ENCODE results near the gene ENTPD2. TPM values are rescaled to one million over a fixed set of nuclear protein-coding genes. Genes with fewer than 3 reads are reported as not detected.

Gene ENTPD2
- total RNA-seq, 1 experiment from 2014 or later = 9.0 TPM

- CTCF ChIA-PET = interaction anchor here (0.7 to 0.8 kb wide), 2 partner anchors 14 to 172 kb away, joined by 3 read pairs; partner anchors contain the start of gene CYSRT1
- no peak overlapping the region; the same call in 1 of the 2 replicates for H2AFZ ChIP-seq
- intact Hi-C loops (cut with micrococcal nuclease; ENCODE audit: unreplicated experiment) = no loop called here
- no peaks in the 10 kb centered on the region for H4K20me1 ChIP-seq (ENCODE audit: insufficient read depth)
- TF ChIP-seq CTCF (conservative IDR thresholded peaks at IDR 0.05) (no peak), EZH2 (IDR thresholded peaks at IDR 0.05; ENCODE audit: low read depth) (no peak)
- H3K79me2 ChIP-seq (ENCODE audit: low read depth) = no peaks in the 10 kb centered on the region
- H3K4me3 ChIP-seq = peak overlapping the region; percentile 62; the same call in 1 of the 2 replicates
- POLR2A ChIA-PET (ENCODE audit: unreplicated experiment) = interaction anchor here (0.7 kb wide), 1 partner anchor 371 kb away, joined by 3 read pairs; no protein-coding TSS in a partner anchor
- H3K9me3 ChIP-seq (ENCODE audit: insufficient read depth, low read depth) = no peaks in the 10 kb centered on the region
- BruUV-seq (replicated peaks) = no TSS peak
- peaks cover 6% of the 10 kb centered on the region for H3K27me3 ChIP-seq (ENCODE audit: insufficient read depth, low read depth)
- peak overlapping the region; percentile 84 for H3K4me2 ChIP-seq
- H3K9me2 ChIP-seq (ENCODE audit: insufficient read depth) = no peaks in the 10 kb centered on the region
- H3K4me1 ChIP-seq (replicated peaks; ENCODE audit: insufficient read depth) = no peaks in the 10 kb centered on the region
- H3F3A ChIP-seq (ENCODE audit: insufficient read depth, low read depth) = peaks cover under 1% of the 10 kb centered on the region; the same call in 1 of the 2 replicates
- no peaks in the 10 kb centered on the region for H3K36me3 ChIP-seq (ENCODE audit: low read depth)
- peak in 1 of 2 experiments; percentile 13 for DNase-seq
- no peak overlapping the region for H3K27ac ChIP-seq
Observed at GRCh38 chr9:137052998-137053943, 590 bp downstream of the ENTPD2 start.

GRCh38 chr9:137052293-137052692 is 1.6 kb downstream of the ENTPD2 start:
- Histone ChIP-seq H3K9me3 (ENCODE audit: insufficient read depth, low read depth) (no peaks in the 10 kb centered on the region), H3K79me2 (ENCODE audit: low read depth) (no peaks in the 10 kb centered on the region), H3K4me1 (replicated peaks; ENCODE audit: insufficient read depth) (no peaks in the 10 kb centered on the region), H3K4me2 (no peak overlapping the region), H3F3A (ENCODE audit: insufficient read depth, low read depth) (peaks cover 6% of the 10 kb centered on the region; the same call in 1 of the 2 replicates), H3K27me3 (ENCODE audit: insufficient read depth, low read depth) (peaks cover 6% of the 10 kb centered on the region), H3K36me3 (ENCODE audit: low read depth) (no peaks in the 10 kb centered on the region), H3K4me3 (no peak overlapping the region), H4K20me1 (ENCODE audit: insufficient read depth) (0 out of 2 replicates have a peak, but pooled peaks cover under 1% of the 10 kb centered on the region), H3K27ac (no peak overlapping the region), H3K9me2 (ENCODE audit: insufficient read depth) (no peaks in the 10 kb centered on the region), H2AFZ (no peak overlapping the region)
- intact Hi-C loops (cut with micrococcal nuclease; ENCODE audit: unreplicated experiment) = no loop called here
- POLR2A ChIA-PET (ENCODE audit: unreplicated experiment) = no interaction called here
- no peak for DNase-seq
- BruUV-seq (replicated peaks) = no TSS peak
- TF ChIP-seq EZH2 (IDR thresholded peaks at IDR 0.05; ENCODE audit: low read depth) (no peak), CTCF (conservative IDR thresholded peaks at IDR 0.05) (no peak)
- CTCF ChIA-PET = no interaction called here

- peaks cover 9% of the 10 kb centered on the region; the same call in 1 of the 2 replicates for H3F3A ChIP-seq (ENCODE audit: insufficient read depth, low read depth)
- no peaks in the 10 kb centered on the region for H3K9me3 ChIP-seq (ENCODE audit: insufficient read depth, low read depth)
- H4K20me1 ChIP-seq (ENCODE audit: insufficient read depth) = peaks cover 5% of the 10 kb centered on the region; the same call in 1 of the 2 replicates
- no peak overlapping the region for H2AFZ ChIP-seq
- no peak overlapping the region for H3K4me3 ChIP-seq
- TF ChIP-seq EZH2 (IDR thresholded peaks at IDR 0.05; ENCODE audit: low read depth) (no peak), CTCF (conservative IDR thresholded peaks at IDR 0.05) (no peak)
- ChIA-PET POLR2A (ENCODE audit: unreplicated experiment) (no interaction called here), CTCF (no interaction called here)
- H3K4me2 ChIP-seq = no peak overlapping the region
- DNase-seq = no peak
- H3K27me3 ChIP-seq (ENCODE audit: insufficient read depth, low read depth) = peaks cover 6% of the 10 kb centered on the region
- no TSS peak for BruUV-seq (replicated peaks)
- H3K9me2 ChIP-seq (ENCODE audit: insufficient read depth) = no peaks in the 10 kb centered on the region
- no peaks in the 10 kb centered on the region for H3K36me3 ChIP-seq (ENCODE audit: low read depth)
- H3K4me1 ChIP-seq (replicated peaks; ENCODE audit: insufficient read depth) = no peaks in the 10 kb centered on the region
- no peak overlapping the region for H3K27ac ChIP-seq
- no peaks in the 10 kb centered on the region for H3K79me2 ChIP-seq (ENCODE audit: low read depth)
- intact Hi-C loops (cut with micrococcal nuclease; ENCODE audit: unreplicated experiment) = no loop called here
Observed at GRCh38 chr9:137051145-137051724, 2.6 kb downstream of the ENTPD2 start.

Data from PC-9 (cell line).